AG04449 (cell line): ENCODE measurements around the gene CT47A7.
"Not testable (repeated sequence)": the region's sequence is repeated elsewhere in the genome, so short reads cannot be mapped to it uniquely, and the experiment has no call there.

Experiments
- CTCF ChIA-PET: fragments of 350-600 bp; formaldehyde crosslinking; extraction: SDS; loops from one replicate; lab custom pipeline; 2021; ENCODE audit warnings: antibody characterized with exemption; lab: Yijun Ruan, JAX
- POLR2A ChIA-PET: fragments of 400-600, 350-600 bp; formaldehyde crosslinking; extraction: SDS; loops from one replicate; lab custom pipeline; 2020; ENCODE audit warnings: antibody characterized with exemption, inconsistent platforms; lab: Yijun Ruan, JAX
- DNase-seq: peaks from one replicate; pipeline ENCODE4 v3.0.0-alpha.2; 2010; ENCODE audit warnings: low read depth, low spot score
- H3K4me3 ChIP-seq: 2 replicates; pipeline ENCODE4 v1.5.1; 2011; ENCODE audit warnings: low read depth, mild to moderate bottlenecking, control low read depth, low read length
- TF ChIP-seq, protein P1 (sequence below): IDR thresholded peaks from one replicate; pipeline ENCODE4 v1.5.1; 2011; ENCODE audit warnings: mild to moderate bottlenecking, moderate library complexity, low read length, control low read depth, inconsistent platforms; ENCODE audit not compliant: insufficient read depth; ENCODE audit errors: missing control alignments

CT47A7 gene

DNA sequence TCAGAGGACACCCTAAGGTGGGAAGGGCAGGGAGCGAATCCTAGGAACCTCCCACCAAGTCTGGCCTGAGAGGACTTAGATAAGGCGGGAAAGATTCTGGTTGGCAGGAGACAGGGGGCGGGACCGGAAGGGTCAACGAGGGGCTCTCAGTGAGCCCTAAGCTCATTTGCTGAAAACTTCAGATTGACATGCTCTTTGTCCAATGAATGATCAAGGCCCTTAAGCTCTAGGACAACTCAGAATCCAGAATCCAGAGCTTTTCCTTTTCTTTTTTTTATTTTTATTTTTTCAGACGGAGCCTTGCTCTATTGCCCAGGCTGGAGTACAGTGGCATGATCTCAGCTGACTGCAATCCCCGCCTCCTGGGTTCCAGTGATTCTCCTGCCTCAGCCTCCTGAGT lies at the start of gene CT47A7:
Gene CT47A7, minus strand, starts transcription at position 101 of the 400 bp plus-strand sequence. CDS start 255 bp downstream, outside the sequence.
- CTCF ChIA-PET, DNase-seq, POLR2A ChIA-PET, H3K4me3 ChIP-seq: not testable (repeated sequence)

GRCh38 chrX:121000589-121000988 lies 44.2 kb upstream of the CT47A7 start:
- POLR2A ChIA-PET = no interaction called here
- no peak overlapping the region for H3K4me3 ChIP-seq
- CTCF ChIA-PET = no interaction called here
- DNase-seq = no peak
- TF ChIP-seq, protein P1, sequence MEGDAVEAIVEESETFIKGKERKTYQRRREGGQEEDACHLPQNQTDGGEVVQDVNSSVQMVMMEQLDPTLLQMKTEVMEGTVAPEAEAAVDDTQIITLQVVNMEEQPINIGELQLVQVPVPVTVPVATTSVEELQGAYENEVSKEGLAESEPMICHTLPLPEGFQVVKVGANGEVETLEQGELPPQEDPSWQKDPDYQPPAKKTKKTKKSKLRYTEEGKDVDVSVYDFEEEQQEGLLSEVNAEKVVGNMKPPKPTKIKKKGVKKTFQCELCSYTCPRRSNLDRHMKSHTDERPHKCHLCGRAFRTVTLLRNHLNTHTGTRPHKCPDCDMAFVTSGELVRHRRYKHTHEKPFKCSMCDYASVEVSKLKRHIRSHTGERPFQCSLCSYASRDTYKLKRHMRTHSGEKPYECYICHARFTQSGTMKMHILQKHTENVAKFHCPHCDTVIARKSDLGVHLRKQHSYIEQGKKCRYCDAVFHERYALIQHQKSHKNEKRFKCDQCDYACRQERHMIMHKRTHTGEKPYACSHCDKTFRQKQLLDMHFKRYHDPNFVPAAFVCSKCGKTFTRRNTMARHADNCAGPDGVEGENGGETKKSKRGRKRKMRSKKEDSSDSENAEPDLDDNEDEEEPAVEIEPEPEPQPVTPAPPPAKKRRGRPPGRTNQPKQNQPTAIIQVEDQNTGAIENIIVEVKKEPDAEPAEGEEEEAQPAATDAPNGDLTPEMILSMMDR = no peak

- ChIA-PET CTCF (no interaction called here), POLR2A (no interaction called here)
- TF ChIP-seq, protein P1 = no peak
- no peak for DNase-seq
- H3K4me3 ChIP-seq = no peak overlapping the region
Measured at GRCh38 chrX:120999413-120999812, 43.0 kb upstream of the CT47A7 start.

DNA sequence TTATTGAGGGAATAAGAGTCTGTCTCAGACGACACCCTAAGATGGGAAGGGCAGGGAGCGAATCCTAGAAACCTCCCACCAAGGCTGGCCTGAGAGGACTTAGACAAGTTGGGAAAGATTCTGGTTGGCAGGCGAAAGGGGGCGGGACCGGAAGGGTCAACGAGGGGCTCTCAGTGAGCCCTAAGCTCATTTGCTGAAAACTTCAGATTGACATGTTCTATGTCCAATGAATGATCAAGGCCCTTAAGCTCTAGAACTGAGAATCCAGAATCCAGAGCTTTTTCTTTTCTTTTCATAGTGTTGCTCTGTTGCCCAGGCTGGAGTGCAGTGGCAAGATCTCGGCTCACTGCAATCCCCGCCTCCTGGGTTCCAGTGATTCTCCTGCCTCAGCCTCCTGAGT lies 29.3 kb upstream of the CT47A7 start, which contains the start of gene CT47A1:
Gene CT47A1, minus strand, starts transcription at position 101 of the 400 bp plus-strand sequence. CDS start 231 bp downstream, outside the sequence.
- CTCF ChIA-PET, POLR2A ChIA-PET, H3K4me3 ChIP-seq, DNase-seq: not testable (repeated sequence)
